Peyer's patch (tissue), 4 donors: ENCODE results near the gene SERINC5.

Experiments used
- POLR2A ChIP-seq, 2 donors: fragments of 450-650 bp; IDR thresholded peaks; one replicate each; pipeline ENCODE4 v1.5.1; 2017; ENCODE audit warnings: antibody characterized with exemption in 2 of 2, mild to moderate bottlenecking in 2 of 2, moderate library complexity in 2 of 2
- TF ChIP-seq, protein P1 (sequence below), 6 experiments: fragments of 450-650 bp in 4 of 6; fragments of 200-600 bp in 2 of 6; sonication (generic) in 1 of 6; IDR thresholded peaks; one replicate each; pipeline ENCODE4 v1.5.1; 2017 to 2019; ENCODE audit warnings: antibody characterized with exemption in 6 of 6, mild to moderate bottlenecking in 3 of 6, moderate library complexity in 1 of 6

DNA sequence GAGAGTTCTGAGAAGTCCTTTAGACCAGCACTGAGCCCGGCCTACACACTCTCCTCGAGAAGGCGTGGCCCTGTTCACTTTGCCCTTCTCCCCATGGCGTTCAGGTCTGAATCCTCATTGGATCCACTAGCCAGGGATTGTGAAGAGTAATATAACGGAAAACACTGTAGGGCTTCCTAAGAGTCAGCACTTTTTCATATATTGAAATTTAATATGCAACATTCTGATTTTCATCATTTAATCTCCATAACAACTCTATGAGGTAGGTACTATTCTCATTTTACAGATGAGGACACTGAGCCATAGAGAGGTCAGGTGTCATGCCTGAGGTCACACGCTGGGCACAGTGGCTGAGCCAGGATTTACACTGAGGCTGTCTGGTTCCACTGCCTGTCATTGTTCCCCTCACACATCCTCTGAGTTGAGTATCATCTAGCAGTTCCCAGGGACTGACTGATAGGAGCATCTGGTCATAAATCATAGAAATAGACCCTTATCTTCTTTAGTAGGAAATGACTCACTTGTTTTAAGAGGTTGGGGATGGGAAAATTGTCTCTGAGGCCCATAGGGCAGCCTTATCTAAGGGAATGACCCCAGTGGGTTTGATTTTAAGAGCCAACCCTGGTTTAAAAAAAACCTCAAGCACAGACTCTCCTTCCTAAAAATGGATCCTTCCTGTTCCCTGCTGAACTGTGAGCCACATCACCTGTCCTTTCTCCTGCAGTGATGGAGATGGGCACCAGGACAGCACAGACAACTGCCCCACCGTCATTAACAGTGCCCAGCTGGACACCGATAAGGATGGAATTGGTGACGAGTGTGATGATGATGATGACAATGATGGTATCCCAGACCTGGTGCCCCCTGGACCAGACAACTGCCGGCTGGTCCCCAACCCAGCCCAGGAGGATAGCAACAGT, 179.5 kb downstream of the SERINC5 start:
- TF ChIP-seq, protein P1, sequence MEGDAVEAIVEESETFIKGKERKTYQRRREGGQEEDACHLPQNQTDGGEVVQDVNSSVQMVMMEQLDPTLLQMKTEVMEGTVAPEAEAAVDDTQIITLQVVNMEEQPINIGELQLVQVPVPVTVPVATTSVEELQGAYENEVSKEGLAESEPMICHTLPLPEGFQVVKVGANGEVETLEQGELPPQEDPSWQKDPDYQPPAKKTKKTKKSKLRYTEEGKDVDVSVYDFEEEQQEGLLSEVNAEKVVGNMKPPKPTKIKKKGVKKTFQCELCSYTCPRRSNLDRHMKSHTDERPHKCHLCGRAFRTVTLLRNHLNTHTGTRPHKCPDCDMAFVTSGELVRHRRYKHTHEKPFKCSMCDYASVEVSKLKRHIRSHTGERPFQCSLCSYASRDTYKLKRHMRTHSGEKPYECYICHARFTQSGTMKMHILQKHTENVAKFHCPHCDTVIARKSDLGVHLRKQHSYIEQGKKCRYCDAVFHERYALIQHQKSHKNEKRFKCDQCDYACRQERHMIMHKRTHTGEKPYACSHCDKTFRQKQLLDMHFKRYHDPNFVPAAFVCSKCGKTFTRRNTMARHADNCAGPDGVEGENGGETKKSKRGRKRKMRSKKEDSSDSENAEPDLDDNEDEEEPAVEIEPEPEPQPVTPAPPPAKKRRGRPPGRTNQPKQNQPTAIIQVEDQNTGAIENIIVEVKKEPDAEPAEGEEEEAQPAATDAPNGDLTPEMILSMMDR (IDR thresholded peaks at IDR 0.05) = no peak
- no peak for TF ChIP-seq POLR2A (IDR thresholded peaks at IDR 0.05)
